Stimulated activated CD4-positive, alpha-beta T cell treated with anti-CD3 and anti-CD28 coated beads, Interleukin-1b, Interleukin-23, amount 100 ng/mL, for 4 hours (primary cell): Measurements from ENCODE around the gene NDUFB10.
"Not testable (repeated sequence)": the region's sequence is repeated elsewhere in the genome, so short reads cannot be mapped to it uniquely, and the experiment has no call there.

Experiments
- DNase-seq, 2 donors: peaks; one replicate each; pipeline ENCODE4 v3.0.0-alpha.2; 2020; ENCODE audit warnings: low read depth in 2 of 2

Gene NDUFB10

DNA sequence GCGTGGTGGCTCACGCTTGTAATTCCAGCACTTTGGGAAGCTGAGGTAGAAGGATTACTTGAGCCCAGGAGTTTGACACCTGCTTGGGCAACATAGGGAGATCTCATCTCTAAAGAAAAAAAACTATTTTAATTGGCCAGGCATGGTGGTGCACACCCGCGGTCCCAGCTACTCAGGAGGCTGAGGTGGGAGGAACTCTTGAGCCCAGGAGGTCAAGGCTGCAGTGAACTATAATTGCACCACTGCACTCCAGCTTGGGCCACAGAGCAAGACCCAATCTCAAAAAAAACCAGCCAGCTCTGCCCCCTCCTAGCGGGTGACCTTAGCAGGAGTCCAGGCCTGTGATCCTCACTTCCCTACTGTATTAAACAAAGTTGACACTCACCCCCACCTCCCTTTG, 35.2 kb upstream of the NDUFB10 start:
- no peak for DNase-seq

DNA sequence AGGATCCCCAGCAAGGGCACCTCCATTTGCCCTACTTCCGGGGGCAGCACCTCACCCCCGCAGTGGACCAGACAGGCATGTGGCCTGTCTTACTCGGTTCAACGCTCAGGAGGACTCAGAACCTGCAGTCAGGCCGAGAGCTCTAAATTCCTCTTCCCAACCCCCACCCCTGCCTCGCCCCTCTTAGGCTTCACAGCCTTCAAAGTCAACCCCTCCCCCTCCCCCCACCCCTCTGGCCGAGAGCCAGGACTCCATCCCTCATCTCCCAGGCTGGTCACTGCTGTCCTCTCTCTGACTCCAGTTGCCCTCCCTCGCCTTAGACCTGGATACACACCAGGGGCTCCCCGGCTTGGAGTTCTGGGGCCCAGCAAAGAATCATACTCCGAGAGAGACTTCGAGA, 33.1 kb upstream of the NDUFB10 start:
- DNase-seq = no peak

DNA sequence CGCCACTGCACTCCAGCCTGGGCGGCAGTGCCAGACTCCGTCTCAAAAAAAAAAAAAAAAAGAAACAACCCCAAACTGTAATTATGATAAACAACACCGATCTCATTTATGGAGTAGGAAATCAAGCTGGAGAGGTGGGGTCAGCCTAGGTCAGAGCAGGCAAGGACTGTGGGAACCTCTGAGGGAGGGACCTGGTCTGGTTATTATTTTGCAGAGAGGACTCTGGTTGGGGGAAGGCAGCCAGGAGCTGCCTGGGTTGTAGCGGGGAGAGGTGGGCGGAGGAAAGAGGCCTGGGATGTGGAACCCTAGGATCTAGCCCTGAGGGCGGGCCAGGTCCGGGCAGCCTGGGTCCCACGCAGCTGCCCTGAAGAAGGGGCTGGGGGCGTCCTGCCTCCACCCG, 30.2 kb upstream of the NDUFB10 start:
- no peak for DNase-seq

DNA sequence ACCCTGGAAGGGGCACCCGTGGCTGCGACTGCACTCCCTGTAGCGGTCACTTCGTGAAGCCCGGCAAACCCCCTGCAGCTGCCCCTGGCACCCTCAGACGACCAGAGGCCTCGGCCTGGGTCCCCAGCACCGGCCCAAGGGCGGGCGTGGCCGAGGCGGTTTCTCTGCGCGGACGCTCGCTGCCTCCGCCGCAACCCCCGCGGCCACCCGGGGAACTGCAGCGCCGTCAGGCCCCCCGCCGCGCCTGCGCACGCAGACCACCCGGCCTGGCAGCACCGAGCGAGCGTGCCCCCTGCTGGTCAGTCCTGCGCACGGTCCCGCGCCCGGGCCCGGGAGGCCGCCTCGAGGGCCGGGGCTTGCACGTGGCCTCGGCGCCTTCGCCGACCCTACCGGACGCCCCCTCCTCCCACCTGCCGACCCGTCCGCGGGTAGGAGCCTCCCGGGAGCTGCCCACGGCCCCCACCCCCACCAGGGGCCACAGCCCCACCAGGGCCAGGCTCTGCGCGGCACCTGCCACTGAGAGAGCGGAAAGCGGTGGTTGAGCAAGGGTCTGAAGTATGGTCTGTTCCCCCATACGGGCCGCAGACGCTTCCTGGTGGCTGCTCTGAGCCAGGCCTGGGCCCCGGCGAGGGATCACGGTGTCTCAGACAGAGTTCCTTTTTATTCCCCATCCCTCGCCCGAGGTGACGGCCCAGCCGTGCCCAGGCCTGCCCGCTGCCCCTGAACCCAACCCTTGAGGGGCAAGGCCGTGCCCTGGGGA, 29.6 kb upstream of the NDUFB10 start:
- DNase-seq = peak; percentile 95 to 96

DNA sequence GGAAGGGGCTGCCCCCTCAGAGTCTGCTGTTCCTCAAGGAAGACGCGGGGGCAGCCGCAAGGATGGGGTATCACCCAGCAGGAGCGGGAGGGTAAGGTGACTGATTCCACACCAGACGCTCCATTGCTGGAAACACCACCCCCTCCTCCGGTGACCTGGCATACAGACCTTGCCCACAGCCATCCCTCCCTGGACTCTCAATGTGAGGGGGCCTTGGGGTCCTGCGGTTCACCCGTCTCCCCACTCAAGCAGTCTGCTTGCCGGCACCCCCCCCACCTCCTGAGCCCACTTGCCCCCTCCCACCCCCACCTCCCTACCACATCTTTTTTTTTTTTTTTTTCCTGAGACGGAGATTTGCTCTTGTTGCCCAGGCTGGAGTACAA, 29.0 kb upstream of the NDUFB10 start:
- no peak for DNase-seq

DNA sequence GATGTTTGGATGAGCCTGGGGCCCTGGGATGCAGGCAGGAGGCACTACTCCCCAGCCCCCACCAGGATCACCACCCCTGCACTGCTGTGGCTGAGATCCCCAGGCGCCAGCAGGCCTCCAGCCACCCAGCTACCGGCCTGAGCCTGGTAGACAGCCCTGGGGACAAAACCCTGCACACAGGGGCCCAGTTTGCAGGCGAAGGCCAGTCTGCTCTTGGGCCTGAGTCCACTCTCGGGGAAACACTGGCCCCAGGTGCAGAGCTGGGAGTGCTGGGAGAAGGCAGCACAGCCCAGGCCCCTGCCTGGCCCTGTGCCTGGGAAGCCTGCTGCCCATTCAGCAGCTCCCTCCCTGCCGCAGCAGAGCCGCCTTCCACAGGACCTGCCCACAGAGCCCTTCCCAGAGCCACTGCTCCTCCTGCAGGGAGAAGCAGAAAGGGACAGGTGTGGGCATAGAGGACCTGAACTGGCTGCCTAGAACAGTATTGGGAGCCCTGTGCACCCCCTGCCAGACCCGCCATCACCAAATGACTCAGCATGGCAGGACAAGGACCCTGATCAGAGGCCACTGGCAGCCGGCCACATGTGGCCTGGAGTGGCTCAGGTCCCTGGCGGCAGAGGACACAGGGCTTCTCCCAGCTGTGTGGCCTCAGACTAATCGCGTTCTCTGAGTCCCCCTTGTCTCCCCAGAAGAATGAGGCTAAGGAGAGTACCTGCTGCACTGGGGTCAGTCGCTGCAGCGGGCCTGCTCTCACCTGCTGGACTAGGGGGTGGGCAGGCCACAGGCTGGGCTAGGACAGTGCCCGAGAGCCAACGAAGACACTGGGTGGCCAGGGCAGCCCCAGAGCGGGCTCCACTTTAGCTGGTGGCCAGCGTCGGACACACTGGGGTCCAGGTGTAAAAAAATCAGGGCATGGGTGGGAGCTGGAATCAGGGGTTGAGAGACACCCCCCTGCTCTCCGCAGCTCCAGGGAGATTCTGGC, 27.0 kb upstream of the NDUFB10 start:
- DNase-seq = no peak

DNA sequence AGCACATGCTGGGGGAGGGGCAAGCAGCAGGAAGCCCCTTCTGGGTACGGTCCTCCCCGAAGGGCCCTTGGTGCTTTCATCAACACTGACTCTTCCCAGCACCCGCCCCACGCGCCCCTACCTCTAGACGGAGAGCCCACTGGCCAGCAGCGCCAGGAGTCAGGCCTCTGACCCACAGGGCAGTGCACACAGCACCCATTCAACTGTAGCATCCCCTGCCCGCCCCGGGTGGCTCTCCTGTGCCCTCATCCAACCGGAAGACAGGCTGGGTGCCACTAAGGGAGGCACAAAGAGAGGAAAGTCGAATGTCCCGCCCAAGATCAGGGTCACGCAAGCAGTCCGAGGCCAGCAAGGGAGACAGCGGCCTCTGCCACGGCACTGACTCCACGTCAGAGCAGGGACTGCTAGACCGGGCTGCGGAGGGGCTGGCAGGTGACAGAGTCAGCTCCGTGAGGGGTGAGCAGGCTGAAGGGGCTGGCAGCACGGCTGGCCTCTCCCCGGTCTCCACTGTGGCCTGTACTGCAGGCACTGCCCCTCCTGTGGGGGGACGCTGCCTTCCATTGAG, 26.2 kb upstream of the NDUFB10 start:
- DNase-seq = no peak

DNA sequence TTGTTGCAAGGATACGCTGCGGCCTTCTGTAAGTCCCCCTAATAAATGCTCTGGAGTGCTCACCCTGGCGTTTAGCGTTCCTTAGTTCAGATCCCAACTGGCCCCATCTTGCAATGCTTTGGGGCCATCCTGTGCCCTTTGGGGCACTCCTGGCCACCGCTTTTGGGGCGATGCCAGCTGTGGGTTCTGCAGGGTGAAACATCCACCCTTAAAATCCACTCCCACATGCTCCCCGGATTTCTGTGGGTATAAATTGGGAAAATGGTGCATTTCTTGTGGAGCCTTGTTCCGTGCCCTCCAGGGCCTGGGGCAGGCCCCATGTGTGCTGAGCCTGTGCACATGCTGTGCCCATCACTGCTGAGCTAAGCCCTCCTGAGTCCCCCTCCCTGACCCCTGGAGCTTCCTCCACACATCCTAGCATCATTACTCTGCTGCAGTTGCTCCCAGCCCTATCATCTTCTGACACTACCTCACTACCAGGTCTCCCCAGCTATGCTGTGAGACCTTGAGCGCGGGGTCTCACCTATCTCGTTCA, 22.3 kb upstream of the NDUFB10 start:
- DNase-seq = no peak

DNA sequence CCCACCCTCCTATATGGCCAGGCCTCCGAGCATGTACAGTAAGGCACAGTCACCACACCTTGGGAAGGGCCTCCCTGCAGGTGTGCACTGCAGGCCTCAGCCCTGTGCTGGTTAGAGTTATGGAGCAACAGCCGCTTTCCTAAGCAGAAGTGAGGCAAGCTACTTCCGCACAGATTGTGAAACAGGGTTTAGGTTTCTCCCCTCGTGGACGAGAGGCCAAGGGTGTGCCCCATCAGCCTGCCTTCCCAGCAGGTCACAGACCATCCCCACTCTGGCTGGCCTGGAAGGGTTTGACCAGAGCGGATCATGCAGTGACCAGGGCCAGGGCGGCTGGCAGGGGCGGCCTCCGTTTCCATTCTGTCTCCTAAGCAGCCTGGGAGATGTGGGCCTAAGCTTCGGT, 21.0 kb upstream of the NDUFB10 start:
- DNase-seq = no peak

DNA sequence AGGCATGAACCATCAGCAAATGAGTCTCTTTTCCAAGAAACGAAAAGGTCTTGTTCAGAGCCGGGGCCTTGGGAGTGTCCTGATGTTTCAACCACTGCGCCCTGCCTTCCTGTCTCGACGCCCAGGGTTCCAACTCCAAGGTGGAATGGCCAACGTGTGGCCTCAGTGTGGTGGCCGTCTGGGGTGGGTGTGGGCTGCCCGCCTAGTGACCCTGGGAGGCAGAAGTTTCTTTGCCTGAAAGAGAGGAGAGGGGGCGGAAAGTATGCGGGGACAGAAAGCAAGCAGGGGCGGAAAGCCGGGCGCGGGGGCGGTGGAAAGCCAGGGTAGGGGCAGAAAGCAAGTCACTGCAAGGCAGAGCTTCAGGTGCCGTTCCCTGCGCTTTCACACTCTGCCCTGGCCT, 20.4 kb upstream of the NDUFB10 start:
- no peak for DNase-seq

DNA sequence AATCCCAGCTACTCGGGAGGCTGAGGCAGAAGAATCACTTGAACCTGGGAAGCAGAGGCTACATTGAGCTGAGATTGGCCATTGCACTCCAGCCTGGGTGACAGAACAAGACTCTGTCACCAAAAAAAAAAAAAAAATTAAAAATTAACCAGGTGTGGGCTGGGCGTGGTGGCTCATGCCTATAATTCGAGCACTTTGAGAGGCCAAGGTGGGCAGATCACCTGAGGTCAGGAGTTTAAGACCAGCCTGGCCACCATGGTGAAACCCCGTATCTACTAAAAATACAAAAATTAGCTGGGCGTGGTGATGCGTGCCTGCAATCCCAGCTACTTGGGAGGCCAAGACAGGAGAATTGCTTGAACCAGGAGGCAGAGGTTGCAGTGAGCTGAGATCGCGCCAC, 19.5 kb upstream of the NDUFB10 start:
- DNase-seq = not testable (repeated sequence)

DNA sequence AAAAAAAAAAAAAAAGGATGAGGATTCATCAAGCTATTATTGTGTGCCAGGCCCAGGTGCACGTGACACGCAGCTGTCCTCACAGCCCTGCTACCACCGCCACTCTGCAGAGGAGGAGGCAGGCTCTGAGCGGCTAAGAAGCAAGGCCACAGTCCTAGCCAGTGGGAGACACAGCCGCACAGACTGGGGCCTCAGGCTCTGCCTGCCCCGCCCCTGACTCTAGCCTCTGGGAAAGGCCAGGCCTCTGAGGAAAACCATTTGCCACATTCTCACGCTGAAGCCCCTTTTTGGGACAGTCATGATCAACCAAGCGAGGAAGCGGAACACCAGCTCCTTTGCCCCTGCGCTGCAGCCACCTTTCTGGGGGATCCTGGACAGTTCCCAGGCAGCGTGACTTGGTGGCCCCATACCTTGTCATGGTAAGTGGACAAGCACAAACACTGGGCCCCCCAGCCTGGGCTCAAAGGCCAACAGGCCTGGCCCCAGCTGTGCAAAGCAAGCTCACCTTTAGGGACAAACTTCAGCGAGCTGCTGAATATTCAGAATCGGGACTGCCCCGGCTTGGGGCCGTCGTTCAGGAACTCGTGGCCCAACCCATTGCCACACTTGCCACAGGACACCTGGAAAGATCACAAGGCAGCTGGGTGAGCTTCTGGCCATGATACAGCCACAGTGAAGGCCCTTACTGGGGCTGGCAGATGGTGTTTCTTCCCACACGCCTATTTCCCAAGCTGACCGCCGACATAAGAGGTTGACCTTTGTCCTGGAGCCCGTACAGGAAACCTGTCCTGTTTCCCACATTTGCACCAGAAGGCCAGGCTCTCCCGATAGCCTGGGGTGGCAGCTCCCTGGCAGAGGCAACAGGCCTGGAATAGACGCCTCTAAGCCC, 18.8 kb upstream of the NDUFB10 start:
- DNase-seq = no peak

DNA sequence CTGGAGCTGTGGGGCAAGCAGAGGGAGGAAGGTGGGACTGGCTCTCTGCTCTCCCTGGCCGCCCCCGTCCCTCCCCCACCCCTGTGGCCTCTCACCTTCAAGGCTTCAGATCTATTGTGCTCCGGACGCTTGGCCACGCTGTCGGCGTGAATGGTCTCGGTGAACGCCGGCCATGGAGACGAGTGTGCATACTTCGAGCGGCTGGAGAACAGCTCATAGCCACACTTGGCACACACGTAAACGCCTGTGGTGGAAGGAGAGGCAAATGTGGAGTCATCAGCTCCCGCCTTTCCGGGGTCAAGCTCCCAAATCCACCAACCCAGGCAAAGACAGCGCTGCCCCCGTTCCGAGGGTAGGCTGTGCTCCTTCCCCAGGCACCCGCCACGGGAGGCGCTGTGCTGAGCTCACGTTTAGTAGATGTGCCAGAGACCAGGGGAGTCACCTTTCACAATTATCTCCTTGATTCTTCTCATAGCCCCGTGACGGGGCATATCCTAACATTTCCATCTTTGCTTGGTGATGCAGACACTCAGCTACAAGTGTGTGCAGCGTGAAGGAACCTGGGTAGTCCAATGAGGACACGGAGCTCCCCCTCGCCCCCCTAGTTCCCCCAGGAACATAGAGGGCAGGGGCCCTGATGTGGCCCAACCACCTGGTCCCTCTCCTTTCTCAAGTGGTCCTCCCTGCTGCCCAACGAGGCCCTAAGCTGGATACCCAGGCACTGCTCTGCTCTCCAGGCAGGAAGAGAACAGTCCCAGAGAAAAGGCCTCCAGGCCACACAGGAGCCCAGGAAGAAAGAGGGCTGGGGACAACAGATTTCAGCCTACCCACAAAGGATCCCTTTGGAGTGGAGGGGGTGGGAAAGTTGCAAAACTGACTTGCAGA, 17.9 kb upstream of the NDUFB10 start:
- DNase-seq = no peak

DNA sequence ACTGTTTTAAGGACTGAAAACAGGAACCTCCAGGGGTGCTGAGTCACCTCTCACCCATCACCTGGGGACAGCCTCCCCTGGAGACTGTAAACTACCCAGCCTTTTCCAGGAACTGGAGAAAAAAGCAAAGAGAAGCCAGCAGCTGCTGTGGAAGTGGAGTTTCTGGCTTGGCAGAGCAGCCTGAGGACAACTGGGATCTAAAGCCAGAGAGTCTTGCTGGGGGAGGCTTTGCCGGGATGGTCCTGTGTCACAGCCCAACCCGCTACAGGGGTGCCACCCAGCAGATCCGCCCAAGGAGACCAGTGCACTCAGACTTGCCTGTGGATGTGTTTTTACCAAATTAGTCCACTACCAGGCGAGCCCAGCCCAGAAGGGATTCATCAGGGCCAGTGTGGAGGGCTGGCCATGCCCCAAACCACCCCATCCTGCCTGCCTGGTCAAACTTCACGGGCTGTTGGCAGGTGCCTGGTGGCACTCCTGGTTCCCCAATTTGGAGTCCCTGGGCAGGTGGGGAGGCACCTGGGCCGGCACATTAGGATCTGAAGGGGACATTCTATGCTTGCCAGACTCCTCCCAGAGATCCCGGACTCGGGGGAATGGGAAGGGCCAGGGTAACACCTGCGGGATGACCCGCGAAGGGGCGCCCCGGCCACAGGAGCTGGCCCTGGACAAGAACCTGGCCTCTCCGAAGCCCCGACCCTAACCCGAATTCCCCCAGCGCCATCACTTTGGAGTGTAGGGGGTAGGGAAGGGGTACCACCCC, 17.1 kb upstream of the NDUFB10 start:
- DNase-seq = no peak

DNA sequence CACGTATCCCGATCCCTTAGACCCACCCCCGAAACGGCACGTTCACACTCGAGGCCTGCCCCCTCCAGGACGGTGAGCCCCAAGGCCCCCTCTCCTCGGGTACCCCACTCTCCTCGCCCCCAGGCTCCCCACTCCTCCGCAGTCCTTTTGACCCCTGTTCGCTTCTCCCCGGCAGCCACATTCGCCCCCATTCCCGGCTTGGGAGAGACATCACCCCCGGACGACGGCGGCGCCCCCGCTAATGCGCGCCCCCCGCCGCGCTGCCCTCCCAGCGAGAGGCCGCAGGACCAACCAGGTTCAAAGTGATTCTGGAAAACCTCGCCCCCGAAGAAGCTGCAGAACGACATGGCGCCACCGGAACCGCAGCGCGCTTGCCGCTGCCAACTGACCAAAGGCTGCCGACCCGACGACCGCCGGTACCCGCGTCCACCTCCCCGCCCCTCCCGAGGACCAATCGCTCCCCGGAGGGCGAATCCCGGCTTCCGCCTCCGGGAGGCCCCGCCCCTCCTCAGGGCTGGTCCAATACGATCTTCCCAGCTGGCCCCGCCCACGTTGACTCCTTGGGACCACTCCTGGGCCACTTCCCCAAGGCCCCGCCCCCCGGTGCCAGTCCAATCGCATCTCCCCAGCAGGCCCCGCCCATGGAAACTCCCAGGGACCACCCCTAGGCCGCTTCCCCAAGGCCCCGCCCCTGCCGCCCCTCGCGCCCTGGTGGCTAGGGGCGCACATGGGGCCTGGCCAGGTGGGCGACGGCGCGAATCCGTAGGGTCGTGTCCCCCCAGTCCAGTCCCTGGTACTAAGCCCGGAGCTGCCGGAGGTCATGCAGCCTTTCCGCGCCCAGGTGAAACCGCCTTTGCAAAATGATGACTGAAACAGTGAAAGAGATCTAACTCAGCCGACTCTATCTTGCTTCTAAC, 16.3 kb upstream of the NDUFB10 start, which contains the start of gene MSRB1:
MSRB1 (minus strand) TSS at position 390 of the 917 bp plus-strand sequence; CDS start at position 347, 43 bp downstream.
- DNase-seq = peak; percentile 97 to 99

DNA sequence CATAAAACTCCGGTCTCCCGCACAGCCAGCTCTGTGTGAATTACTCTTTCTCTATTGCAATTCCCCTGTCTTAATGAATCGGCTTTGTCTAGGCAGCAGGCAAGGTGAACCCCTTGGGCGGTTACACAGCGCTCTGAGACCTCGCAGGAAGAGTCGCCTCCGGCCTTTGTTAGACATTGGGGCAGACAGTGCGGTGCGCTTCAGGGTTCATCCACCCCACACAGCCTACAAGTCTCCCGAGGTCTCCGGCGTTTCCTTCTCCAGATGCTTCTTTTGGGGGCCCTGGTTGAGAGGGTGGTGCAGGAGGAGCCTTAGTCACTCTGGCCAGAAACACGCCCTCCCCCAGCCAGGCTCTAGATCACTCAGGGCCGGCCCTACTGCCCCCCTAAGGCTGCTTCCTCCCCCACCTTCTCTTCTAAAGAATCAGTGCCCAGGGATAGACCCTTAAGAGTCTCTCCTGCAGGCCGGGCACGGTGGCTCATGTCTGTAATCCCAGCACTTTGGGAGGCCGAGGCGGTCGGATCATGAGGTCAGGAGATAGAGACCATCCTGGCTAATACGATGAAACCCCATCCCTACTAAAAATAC, 14.6 kb upstream of the NDUFB10 start:
- no peak for DNase-seq

DNA sequence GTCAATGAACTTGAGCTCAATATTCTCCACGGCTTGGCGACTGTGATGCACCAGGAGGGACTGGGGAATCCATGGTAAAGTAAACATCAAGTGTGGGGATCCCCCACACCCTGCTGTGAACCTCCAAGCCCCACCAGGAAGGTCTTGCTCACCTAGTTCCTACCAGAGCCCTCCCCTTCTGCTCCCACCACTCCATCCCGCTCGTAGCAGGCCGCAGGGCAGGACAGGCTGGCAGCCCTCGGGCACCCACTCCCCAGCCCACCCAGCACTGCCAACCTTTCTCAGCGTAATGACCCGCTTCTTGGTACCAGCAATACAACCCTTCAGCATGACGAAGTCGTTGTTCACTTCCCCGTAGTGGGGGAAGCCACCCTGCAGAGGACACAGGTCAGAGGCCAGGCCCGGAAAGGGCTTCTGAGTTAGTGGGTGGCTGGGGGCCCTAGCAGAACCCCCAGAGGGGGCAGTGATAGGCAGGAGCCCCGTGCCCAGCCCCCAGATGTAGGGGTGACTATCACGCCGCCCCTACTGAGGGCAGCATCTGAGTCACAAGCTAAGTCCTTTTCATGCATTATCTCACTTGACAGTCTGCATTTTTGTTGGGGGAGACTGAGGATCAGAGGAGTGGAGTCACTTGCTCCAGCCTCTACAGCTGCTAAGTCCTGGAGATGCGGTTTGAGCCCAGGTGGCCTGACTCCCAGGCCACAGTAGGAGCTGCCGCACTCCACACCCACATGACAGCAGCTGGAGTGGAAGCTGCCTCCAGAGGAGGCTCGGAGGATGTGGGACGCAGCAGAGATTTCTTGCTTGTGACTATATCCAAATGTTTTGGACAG, 13.6 kb upstream of the NDUFB10 start:
- DNase-seq = no peak
